Activated T-cell treated with anti-CD3 and anti-CD28 coated beads for 48 hours (primary cell): ENCODE data around the gene NEDD4L.
A peak's percentile ranks its signal among the peaks of the same experiment; 100 is the strongest.
"Not testable (repeated sequence)": the region's sequence is repeated elsewhere in the genome, so short reads cannot be mapped to it uniquely, and the experiment has no call there.

Experiments
- DNase-seq: peaks from one replicate; pipeline ENCODE4 v3.0.0-alpha.2; 2020; ENCODE audit warnings: low read depth

NEDD4L gene

DNA sequence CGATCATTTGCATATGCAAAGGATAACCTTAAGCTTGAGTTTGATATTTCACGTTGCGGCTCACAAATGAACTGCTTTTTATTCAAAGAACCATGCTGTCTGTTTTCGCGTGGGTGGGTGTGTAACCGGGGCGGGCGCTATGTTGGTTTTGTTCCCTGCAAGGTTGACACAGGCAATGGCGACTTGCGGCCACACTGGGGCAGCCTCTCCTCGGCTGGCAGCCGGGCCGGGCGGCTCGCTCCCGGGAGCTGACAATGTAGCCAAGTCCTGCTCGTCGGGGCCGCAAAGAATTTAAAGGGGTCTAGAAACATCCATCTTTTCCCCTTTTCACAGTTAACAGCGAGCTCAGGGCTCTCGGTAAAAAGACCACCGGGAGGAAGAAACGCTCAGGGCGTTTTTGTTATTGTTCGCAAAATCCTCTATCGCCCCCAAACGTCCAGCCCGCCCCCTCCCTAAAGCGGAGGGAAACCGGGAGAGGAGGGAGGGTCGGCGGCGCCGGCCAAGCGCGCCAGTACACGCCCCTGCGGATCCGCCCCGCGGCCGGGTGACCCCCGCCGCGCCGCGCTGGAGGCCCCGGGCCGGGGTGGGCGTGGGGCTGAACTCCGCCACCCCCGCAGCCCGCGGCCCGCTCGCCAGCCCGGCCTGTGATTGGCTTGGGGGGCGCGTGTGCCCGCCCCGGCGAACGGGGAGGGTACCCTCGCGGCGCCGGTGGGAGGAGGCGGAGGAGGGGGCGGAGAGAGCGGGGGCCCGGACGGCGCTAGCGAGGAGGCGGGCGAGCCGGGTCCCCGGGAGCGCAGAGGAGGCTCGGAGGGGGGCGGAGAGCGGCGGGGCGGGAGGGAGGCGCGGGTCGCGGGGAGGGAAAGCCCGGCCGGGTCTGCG, at the start of gene NEDD4L:
NEDD4L (plus strand) TSS at position 736 of the 879 bp plus-strand sequence. CDS start 435 bp downstream, outside the sequence.
- peak; percentile 77 for DNase-seq

DNA sequence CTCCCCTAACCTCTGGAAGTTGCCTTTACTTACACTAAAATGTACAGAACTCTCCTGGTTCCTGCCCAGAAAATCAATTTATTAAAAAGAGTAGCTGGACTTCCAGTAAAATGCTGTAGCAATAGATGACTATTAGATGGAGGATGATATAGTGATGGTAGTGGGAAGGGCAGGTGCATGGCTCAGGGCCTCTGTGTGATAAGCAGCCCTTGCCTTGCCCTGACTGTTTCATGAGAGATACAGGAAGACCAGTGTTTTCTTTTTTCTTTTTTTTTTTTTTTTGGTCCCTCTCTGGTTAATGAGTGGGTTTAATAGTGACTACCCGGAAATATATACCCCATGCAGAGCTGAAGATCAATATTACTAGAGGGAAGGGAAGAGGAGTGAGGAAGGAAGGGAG, 48.7 kb upstream of the NEDD4L start:
- no peak for DNase-seq

DNA sequence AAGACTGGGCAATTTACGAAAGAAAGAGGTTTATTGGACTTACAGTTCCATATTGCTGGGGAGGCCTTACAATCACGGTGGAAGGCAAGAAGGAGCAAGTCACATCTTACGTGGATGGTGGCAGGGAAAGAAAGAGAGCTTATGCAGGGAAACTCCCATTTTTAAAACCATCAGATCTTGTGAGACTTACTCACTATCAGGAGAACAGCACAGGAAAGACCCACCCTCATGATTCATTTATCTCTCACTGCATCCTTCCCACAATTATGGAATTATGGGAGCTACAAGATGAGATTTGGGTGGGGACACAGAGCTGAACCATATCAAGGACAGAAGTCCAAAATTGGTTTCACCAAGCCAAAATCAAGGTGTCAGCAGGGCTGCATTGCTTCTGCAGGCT, 47.1 kb upstream of the NEDD4L start:
- DNase-seq: not testable (repeated sequence)

DNA sequence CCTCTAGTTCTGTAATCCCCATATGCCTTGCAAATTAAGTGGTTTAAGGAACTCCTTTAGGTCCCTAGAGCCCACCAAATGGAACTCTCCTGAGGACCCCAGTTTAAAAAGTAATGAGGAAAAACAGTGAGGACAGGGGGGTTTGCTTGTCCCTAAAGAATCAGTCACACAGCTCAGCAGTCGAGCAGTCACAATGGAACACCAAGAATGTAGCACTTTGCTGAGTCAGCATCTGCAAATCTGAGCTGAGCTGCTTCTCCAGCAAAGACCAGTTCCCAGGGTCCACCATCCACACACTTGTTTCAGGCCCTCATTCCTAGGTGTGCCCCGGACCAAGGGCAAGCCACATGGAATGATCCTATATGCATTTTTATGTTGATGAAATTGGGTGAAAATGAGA, 46.2 kb upstream of the NEDD4L start:
- no peak for DNase-seq

DNA sequence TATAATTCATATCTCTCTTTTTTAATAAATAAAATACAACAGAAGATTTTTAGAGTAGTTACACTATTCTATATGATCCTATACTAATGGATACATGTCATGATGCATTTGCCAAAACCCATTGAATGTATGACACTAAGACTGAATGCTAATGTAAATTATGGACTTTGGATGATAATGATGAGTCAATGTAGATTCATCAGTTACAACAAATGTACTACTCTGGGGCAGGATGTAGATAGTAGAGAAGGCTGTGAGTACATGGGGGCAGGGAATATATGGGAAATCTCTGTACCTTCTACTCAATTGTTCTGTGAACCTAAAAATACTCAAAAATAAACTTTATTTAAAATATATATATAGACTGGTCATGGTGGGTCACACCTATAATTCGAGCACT, 45.6 kb upstream of the NEDD4L start:
- DNase-seq: no peak

DNA sequence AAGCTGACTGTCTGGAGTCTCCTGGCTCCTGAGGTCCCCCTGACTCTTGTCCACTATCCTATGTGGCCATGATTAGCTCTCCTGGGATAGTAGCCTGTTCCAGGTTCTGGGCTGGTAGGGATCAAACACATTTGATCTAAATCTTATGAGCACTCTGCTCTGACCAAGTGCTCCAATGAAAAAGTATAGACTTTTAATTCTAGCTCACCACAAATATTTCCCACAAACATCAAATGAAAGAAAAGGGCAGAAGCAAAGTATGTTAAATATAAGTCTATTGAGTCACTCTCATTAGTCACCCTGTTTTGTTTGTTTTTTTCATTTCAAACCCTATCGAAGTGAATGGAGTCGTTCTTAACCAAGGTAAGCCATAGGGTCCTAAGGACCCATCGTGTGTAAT, 39.7 kb upstream of the NEDD4L start:
- no peak for DNase-seq

DNA sequence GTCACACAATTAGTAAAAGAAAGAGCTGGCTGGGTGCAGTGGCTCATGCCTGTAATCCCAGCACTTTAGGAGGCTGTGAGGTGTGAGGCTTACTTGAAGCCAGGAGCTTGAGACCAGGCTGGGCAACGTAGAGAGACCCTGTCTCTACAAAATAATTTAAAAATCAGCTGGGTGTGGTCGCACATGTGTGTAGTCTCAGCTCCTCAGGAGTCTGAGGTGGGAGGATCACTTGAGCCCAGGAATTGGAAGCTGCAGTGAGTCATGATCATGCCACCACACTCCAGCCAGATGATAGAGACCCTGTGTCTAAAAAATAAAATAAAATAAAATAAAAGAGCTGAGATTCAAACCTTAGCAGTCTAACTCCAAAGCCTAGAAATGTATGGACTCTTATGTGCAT, 39.0 kb upstream of the NEDD4L start:
- DNase-seq: no peak

DNA sequence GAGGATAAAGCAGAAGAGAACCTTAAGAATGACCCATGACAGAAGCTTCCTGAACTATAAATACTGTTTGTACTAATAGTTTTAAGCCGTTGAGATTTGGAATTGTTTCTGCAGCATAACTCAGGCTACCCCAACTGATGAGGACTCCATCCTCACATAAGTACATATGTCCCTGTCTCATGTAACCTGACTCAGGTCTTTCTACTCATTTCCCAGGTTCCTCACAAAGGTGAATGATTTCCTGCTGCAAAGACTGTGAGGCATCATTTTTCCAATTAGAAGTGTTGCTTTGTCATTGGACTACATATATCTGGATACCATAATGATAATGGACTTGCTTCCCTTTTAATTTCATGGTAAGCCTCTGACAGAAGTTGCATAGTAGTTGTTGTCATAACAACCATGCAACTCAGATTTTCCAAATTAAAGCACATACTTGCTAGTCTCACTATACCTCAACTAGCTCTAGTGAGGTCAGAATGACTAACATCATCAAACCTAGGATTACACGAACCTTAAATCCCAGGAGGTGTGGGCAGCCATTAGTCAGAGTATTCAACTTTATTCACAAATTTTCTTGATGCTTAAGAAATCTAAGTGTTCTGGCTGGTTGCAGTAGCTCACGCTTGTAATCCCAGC, 38.0 kb upstream of the NEDD4L start:
- no peak for DNase-seq

DNA sequence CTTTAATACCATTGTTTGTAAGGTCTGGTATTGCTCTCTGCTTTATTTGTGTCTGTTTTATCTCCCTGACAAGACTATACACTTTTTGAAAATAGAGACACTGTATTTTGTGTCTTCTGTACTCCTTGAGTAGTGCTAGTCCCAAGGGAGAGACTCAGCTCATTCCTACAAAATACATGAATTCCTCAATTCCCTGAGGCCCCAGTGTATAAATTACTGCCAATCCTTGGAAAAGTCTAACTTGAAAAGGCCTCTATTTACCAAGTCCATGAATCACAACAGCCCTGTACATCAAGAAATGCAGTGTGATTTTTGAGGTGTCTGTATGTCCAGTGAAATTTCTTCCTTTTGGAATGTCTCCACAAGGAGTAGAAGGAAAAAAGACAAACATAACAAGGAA, 34.9 kb upstream of the NEDD4L start:
- no peak for DNase-seq

DNA sequence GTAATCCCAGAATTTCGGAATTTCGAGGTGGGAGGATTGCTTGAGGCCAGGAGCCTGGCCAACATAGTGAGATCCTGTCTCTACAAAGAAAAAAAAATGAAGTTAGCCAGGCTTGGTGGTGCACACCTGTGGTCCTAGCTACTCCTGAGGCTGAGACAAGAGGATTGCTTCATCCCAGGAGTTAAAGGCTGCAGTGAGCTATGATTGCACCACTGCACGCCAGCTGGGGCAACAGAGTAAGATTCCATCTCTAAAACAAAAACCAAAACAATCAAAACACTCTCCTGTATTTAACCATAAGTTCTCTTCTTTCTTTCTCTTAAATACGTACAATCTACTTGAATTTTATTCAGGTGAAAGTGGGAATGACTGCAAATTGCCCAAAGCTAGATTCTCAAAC, 33.8 kb upstream of the NEDD4L start:
- DNase-seq: no peak

DNA sequence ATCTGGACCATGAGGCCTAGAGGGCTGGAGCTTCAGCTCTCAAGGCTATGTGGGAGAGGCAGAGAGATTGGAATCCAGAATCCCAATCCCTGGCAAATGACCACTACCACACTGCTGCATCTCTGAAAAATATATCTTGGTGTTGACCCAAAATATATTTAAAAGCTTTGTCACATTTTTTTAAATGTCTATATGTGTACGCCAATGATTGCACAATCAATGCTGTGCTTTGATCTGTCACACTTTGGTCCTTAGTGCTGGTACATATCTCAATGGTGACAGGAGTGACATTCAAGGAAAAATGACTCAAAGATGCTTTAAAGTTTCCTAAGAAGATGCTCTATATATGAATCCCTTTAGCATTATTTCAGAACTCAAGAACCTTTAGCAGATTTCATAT, 31.7 kb upstream of the NEDD4L start:
- DNase-seq: no peak

DNA sequence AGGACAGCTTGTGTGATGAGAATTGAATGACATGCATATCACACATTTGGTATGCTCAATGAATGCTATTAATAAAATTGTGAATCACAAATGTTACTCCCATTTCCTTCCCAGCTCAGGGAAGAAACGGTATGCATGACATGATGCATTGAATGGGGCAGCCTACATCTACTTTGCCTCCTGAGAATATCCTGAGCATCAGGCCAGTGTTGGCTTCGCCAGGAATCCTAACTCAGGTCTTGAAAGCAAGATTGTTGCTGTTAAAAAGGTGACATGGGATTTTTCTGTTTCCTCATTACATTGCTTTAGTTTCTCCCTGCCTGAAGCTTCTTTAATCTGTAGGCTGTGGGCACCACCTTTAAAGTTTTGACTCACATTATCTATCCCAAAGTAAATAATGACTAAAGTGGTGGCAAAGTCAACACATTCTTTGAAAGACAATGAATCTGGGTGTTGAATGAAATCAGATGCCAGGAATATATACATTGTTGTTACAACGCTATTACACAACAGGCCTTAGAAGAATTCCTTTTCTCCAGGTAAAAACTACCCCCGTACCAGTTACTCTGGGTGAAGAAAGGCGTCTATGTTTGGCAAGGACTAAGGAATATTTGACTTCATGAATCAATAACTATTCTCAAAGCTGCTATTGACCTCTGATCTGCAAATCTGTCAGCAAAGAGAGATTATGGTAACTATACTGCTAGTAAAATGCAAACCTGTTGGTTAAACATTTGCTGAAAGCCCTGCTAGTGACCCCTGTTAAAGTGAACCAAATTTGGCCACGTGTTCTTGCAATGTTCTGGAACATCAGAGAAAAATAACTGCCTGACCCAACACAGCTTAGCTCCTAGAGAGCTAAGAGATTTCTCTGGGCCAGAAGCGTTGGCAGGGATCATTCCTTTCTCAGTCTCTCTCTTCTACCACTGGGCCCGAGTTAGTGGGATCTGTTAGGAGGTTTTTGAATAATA, 30.5 kb upstream of the NEDD4L start:
- DNase-seq: no peak

DNA sequence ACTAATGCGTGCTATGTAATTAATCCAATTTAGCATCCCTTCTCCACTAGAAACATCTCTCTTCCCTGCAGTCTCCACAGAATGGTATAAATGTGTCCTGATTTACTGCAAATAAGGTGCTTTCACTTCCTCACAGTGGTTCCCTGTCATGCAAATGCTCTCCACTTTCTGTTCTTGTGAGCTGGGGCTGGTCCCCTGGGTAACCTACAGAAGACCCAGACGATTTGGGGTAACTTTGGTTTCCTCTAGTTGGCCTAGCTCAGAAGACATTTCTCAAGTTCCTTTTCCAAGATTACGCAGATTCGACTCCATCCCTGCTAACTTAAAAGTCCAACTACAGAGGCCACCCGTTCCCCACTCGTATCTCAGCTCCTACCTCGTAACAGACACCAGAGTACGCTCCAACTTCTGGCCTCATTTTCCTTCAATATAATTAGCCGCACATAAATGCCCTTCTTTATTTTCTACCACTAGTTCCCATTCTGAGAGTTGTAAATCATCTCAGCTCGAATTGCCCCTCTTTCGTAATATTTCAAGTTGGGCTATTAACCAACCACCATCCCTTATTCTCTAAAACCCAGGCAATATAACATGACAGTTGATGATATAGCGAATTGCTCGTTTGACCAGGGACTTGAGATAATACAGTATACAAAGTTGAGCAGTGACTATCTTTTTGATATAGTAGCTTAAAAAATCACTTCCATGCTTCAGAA, 28.8 kb upstream of the NEDD4L start:
- DNase-seq: no peak

DNA sequence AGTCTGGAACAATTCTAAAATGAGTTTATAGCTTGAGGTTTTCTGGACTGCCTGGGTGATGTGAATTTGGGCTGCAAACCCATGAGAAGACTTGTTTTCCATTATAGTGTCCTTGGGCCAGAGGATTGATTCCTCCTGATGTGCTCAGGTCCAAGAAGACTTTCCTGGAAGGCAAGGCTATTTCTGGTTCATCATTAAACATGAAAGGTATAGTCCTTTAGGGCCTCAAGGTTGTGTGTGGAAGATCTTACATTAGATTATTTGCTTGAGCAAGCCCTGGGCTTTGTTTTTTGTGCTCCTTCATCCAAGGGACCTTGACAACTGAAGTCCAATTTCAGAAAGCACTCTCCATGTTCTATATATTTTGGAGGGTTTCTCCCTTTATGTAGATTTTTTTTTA, 26.8 kb upstream of the NEDD4L start:
- DNase-seq: no peak

DNA sequence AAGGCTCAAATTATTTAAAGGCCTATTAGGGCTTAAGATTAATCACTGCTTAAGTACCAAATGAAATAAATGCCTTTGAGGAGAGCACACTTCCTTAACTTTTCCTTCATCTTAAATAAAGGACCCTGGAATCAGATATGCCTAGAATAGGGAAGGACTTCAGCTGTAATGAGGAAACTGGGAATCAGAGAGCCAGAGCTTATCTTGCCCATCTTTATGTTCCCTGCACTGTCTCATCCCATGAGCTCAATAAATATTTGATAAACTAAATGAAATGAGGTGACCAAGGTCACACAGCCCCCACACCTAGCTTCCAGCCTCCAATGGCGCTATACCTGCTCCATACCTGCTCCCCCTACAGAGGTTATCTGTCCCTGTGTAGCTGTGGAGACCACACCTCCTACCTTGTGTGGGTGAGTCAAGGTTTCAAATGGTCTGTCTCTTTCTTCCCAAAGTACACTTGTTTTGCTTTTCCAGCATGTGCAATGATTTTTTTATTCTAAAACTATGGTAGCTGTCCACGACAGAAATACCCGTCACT, 23.4 kb upstream of the NEDD4L start:
- no peak for DNase-seq

DNA sequence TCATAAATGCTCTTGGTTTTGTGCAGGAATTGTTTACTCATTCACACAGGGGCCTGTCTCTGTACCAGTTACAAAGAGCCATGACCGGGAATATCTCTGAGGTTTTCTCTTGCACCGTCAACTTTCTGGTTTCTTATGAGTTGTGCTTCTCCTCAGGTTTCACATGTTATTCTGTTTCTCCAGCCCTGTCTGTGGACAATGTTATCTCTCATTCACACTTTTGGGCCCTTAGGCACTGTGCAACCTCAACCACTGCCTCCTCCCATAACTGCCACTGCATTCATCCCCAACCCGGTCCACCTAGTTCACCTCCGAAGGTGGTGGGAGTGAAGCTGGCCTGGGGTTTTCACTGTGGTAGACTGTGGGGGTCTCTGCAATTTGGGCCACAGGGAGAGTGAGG, 22.5 kb upstream of the NEDD4L start:
- no peak for DNase-seq

DNA sequence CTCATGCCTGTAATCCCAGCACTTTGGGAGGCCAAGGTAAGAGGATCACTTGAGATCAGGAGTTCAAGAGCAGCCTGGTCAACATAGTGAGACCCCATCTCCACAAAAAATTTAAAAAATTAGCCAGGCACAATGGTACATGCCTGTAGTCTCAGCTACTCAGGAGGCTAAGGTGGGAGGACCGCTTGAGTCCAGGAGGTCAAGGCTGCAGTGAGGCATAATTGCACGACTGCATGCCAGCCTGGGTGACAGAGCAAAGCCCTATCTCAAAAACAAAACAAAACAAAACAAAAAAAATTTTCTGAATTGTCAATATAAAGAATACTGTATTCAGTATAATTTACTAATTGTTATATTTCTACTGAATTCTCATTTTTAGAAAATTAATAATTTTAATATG, 20.9 kb upstream of the NEDD4L start:
- no peak for DNase-seq

DNA sequence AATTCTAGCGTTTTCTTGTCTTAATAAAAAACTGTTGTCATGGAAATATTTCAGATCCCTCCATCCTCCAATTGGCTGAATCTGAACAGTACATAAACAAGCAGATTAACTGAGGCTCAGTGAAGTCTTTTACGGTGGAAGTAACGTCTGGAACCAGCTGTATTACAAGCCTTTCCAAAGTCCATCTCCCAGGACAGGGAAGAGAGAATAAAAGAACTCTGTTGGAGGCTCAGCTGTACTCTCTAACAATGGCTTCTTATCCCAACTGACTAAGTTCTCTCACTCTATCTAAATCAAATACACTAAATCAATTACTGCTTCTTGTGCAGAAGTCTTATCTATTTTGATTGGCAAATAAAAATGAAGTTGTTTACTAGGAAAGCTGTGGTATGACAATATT, 19.9 kb upstream of the NEDD4L start:
- no peak for DNase-seq

DNA sequence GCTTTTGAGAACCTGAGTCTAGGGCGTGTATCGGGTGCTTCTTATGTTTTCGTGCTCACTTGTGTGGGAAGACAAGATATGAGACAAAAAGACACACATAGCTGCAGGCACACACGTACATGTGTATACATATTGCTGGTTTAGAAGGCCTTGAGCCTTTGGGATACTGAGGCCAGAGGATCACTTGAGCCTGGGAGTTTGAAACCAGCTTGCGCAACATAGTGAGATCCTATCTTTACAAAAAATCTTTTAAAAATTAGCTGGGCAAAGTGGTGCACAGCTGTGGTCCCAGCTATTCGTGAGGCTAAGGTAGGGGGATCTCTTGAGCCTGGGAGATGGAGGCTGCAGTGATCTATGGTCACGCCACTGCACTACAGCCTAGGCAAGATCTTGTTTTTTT, 18.8 kb upstream of the NEDD4L start:
- no peak for DNase-seq

DNA sequence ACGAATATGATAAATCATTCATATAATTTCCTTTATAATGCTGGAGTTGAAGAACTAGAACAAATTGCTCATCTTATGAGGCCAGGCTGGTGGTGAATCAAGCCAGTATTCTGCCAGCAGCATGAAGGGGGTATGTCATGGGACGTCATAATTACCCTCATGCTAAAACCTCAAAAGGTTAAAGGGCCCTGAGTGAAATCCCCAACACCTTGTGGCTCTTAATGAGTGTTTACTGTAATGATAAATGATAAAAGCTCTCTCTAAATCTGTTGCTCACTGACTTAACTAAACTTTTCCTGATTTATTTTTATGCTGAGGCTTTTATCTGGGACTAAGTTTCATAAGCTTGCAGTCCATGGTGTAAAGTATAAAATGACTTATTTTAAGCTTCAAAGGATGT, 18.3 kb upstream of the NEDD4L start:
- no peak for DNase-seq

DNA sequence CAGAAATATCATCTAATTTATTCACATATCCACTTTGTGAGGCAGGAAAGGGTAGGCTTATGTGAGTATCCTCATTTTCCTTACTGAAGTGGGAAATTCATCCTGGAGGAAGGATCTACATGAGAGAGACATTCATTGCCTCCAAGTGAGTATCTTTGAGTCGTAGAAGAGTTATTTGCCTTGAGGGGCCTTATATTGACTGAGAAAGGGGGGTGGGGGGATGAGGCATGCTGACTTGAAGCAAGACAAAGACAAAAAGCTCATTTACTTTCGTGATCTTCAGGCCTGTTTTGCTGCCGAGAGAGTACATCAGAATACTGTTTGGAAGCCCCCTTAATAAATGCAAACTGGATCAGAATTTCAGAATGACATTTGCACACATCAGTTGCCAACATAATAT, 17.6 kb upstream of the NEDD4L start:
- DNase-seq: no peak

DNA sequence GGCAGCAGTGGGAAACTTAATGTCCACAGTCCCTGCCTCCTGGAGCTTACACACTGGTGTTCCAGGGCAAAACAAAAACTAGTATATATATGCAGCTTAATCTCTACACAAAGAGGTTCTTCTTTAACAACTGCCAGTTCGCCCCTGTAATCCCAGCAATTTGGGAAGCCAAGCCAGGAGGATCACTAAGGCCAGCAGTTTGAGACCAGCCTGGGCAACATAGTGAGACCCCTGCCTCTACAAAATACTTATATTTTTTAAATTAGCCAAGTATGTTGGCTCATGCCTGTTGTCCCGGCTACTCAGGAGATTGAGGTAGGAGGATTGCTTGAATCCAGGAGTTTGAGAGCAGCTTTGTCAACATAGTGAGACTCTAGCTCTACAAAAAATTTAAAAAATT, 17.2 kb upstream of the NEDD4L start:
- DNase-seq: no peak
